ENCODE results near the gene NMNAT1.
"Not testable (repeated sequence)": the region's sequence is repeated elsewhere in the genome, so short reads cannot be mapped to it uniquely, and the experiment has no call there.

NMNAT1 gene

DNA sequence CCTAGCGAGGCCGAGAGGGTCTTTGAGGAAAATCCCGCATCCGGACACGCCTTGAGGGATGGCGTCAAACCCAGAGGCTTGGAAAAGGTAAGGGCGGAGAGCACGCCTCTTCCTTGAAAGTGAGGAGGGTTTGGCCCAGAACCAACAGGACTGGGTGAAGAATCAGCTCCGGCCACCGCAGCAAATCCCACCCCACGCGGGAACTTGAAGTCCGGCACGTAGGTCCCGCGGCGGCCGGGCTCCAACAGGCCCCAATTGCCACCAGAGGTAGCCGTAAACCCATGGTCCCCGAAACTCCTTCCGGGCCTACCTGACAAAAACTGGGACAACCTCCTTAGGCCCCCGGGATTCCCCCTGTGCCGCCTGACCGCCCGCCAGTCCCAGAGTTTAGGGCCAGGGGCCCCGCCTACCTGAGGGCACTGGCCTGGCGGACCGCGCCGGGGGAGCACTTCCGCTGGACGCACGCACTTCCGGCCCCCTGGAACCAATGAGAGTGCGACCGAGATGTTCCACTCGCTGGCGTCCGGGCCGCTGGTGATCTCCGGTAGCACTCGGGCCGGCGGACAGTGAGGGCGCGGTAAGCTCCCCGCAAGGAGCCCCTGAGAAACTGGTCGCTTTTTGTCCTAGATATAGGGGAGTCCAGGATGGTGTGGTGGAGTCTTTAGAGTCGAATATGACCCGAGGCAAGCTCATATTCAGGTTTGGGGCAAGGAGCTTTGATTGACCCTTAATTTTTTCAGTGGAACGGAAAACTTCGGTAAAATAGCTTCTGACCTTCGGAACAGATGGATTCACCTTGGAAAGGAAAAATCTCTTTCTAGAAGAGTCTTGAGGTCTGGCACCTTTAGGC, at the start of gene NMNAT1, which contains the start of gene LZIC:
NMNAT1 (plus strand) TSS at position 537 of the 850 bp plus-strand sequence. CDS start 28,599 bp downstream, outside the sequence.
LZIC (minus strand) TSS at position 453 of the 850 bp plus-strand sequence. CDS start 6,772 bp downstream, outside the sequence.
- peak; percentile 90 for DNase-seq

DNA sequence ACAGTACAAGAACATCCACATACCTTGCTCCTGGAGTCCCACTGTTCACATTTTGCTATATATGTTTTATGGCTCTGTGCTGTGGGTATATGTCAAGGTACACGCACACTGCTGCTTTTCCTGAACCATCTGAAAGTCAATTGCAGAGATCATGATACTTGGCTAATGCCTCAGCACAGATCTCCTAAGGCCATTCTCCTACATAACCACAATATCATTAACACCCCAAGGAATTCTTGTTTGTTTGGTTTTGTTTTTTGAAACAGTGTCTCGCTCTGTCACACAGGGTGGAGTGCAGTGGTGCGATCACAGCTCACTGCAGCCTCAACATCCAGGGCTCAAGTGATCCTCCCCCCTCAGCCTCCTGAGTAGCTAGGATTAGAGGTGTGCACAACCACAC, 49.2 kb upstream of the NMNAT1 start:
- DNase-seq = no peak

DNA sequence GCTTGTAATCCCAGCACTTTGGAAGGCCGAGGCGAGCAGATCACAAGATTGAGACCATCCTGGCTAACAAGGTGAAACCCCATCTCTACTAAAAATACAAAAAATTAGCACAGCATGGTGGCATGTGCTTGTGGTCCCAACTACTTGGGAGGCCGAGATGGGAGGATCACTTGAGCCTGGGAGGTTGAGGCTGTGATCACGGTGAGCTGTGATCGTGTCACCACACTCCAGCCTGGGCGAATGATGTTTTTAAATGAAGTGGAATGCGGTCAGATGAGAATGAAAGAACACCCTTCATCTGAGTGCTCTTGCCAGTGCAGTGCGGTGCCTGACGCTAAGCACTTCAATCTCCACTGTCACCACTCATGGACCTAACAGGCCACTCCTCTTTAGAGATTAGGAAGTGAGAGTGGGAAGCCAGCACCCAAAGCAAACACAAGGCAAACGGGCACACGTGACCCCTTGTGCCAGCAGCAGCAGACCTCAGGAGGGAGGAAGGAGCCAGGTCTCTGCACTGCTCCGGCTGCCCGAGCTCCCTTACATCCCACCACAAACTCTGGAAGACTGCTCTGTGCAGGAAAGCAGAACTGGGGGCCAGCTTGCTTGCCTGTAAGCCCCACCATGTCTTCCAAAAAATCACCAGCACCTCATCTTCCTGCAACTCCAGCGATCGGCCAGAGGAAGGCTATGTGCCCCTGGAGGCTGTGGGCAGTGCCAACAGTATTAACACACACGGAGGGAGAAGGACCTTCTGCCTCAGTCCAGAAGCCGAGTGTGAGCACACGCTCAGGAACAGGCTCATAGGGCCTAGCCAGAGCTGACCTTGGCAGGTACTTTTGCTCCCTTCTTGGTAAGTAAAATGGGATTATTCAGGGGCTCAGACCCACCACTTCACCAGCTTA, 42.9 kb upstream of the NMNAT1 start:
- DNase-seq = peak; percentile 19

DNA sequence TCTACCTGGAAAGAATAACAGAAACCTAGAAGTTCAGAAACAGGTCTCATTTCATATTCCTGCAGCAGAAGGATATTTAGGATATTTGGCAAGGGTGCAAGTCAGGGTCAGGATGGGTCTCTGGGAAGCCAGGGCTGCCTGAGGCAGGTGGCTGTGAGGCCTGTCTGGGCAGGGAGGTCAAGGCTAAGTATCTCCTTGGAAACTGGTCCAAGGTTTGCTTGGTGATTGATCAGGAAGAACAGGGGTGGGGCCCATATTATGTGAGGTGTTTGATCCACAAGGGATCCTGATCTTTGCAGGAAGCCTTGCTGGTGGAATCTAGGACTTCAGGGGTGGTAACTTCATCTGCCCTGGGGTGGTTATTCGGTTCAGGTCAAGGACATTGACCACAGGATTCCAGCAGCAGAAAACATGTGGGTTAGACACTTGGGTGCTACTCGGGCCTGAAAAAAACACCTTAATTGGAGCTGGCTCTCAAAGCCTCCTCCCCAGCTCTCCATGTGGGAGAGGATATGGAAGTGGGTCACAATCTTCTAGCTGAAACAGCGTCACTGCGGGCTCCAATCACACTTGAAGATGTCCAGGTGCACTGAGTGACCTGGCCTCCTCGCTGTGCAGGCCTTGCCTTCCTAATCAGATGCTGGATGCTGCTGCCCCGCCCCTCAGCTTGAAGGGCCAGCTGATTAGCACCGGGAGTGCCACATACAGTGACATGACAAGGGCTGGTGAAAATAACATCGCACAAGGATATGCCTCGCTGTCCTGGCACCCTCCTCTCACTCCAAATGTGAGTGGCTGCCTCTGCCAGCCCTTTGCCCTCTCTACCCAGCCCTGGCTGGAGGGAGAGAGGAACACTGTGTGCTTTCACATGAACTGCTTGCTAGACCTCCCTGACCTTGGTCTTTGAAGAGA, 41.9 kb upstream of the NMNAT1 start:
- no peak for DNase-seq

DNA sequence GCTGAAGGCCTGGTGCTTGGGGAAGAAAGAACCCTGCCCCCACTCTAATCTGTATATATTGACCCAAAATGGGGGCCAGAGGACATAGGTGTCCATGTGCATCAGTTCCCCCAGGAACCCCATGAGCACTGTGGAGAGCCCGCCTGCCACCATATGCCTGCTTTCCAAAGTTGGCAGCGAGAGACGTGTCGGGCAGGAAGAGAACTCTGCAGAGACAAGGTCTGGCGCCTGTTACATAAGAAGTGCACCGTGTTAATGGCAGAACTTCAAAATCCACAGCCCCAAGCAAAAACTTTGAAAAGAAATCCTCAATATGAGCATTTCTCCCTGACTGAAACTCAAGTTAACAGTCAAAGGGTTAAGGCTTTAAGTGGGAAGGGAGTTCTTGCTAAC, 41.2 kb upstream of the NMNAT1 start:
- no peak for DNase-seq

DNA sequence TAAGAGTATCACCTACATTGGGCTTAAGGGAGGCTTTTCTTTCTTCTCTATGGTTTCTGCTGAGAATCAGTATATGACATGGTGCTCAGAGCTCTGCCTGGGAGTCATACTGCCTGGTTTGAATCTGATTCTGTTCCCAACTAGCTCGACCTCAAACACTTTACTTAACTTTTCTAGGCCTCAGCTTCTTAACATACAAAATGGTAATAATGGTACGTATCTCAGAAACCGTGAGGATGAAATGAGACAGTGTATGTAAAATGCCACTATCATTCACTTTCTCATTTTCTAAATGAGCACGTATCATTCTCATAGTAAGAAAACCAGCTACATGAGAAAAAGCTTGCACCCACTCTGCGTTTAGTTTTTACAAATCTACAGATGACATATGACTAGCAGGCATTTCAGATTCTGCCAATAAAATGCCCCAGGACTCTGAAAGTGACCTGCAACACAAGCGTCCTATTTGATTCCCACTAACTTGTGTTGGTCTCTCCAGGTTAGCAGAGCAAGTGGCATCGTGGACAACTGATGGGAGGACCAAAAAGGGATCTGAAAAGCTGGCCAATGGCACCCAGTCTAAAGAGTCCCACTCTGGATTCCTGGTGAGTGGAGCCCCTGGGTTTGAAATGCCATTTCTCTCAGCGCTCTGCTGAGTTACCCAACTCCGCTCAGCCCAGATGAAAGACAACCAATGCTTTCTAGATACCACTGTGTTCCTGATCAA, 39.3 kb upstream of the NMNAT1 start:
- DNase-seq = no peak

DNA sequence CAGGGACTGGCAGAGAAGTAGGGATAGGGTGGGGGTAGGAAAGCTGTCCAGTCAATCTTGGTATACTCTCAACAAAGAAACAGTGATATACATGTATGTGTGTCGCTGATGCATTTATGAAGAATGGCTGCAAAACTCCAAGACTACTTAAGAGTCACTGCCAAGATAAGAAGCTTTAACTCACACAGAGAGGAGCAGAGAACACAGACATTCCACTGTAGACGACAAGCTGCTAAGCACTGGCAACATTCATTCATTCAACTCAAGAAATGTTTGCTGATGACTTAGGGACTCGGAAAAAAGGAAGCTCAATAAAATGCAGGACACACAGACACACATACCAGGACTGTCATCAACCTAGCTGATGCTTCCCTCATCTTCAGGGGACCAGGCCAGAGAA, 38.7 kb upstream of the NMNAT1 start:
- DNase-seq = no peak

DNA sequence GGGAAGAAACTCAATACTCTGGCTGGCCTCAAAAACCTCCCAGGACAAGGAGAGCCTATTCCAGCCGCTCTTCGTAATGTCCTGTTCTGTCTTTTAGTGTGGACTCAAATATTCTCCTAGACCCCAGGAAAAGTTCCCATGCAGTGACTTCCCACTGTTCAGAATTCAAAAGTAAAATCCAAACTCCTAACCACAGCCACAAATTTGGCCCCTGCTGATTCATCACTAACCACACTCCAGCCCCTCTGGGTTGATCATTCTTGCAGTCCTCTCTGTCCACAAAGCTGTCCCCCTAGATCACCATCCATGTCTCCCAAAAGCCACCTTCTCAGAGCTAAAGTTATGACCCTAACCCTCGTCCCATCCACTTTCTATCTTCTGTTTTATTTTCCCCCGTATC, 38.3 kb upstream of the NMNAT1 start:
- DNase-seq = no peak

DNA sequence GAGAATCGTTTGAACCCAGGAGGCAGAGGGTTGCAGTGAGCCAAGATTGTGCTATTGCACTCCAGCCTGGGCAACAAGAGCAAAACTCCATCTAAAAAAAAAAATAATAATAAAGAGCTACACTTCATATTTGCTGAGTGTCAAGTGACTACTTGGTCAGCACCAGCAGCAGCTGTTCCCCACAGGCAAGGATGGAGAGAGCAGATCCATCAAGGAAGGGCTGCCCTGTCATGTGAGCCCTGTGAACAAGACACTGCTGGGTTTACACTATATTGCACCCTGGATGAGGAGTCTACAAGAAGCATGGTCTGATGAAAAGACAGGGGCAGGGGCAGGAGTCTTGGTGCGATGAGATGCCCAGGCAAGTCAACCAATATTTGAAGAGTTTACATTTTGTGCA, 36.8 kb upstream of the NMNAT1 start:
- DNase-seq = no peak

DNA sequence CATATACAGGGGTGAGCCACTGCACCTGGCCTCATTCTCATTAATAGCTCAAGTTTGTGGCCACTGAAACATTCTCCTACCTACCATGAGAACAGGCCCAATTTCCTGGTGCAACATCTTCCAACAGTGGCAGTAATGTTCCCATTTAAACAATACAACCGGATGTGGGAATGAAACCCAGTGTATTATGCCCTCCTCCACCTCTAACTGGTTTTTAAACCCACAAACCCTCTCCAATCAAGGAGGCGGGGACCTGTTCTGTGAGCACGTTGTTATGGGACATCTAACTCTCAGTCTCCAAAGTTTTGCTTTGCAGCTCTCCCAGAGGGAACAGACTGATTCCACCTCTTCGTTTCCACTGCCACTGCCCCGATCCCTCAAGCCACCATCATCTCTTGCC, 35.8 kb upstream of the NMNAT1 start:
- DNase-seq = no peak

DNA sequence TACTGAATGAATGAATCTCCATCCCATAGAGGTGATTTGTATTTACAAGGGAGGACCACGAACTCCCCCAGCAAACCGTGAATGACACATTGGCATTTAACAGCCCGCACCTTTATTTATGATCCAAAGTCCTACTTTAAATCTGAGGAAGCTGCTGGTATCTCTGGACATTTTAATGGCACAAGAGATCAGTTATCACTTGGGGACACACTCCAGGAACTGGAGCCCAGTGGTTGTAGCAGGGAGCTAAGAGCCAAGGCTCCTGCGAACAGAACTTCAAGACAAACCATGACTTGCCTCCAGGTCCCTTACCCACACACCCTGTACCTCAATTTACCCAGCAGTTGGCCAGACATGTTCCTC, 34.4 kb upstream of the NMNAT1 start:
- no peak for DNase-seq

DNA sequence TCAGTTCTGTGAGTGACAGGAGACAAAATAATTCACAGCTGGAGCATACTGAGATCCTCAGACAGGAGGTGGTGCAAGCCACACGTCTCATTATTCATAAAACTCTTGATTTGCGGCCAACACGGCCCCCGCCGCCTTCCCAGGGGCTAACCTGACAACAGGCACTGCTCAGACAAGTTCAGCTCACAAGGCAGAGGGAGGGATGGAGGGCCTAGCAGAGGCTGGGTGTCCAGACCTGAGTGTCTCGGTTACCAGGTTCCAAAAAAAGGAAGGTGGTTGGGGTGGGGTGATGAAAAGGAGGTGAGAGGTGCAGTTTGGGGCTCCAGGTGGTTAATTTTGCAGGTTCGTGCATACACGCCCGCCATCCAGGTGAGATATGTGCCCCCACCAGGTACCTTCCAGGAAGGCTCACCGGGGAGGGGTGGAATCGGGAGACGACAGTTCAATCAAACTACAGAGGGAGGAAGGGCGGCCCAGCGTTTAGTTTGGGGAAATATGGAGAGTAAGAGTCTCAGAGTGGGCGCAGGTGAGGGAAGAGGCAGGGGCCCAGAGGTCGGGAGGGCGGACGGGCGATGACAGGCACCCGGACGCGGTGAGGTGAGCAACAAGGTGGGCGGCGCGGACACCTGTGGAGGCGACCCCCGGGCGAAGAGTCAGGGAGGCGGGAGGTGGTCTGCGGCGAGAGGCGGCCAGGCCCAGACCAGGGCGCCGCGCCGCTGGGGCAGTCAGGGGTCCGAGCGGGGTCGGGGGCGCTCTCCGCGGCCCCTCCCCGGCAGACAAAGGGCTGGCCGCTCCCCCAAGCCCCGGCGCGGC, 33.8 kb upstream of the NMNAT1 start:
- DNase-seq = peak; percentile 5

DNA sequence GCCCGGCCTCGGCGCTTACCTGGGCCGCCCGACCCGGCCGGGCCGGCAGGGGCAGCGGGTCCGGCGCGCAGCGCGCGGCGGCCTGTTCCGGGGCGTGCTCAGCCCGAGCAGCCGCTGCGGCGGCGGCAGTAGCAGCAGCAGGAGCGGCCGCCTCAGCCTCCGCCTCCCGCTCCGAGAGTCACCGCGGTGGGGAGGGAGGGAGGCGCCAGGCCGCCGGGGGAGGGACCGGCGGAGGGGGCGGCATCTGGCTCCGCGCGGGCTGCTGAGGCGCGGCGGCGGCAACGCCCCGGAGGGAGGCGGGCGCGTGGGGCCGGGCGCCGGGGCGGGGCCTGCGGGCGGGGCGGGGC, 33.2 kb upstream of the NMNAT1 start, which contains the start of gene CTNNBIP1:
CTNNBIP1 (minus strand) TSS at position 194 of the 347 bp plus-strand sequence. CDS start 38,205 bp downstream, outside the sequence.
- no peak for DNase-seq

DNA sequence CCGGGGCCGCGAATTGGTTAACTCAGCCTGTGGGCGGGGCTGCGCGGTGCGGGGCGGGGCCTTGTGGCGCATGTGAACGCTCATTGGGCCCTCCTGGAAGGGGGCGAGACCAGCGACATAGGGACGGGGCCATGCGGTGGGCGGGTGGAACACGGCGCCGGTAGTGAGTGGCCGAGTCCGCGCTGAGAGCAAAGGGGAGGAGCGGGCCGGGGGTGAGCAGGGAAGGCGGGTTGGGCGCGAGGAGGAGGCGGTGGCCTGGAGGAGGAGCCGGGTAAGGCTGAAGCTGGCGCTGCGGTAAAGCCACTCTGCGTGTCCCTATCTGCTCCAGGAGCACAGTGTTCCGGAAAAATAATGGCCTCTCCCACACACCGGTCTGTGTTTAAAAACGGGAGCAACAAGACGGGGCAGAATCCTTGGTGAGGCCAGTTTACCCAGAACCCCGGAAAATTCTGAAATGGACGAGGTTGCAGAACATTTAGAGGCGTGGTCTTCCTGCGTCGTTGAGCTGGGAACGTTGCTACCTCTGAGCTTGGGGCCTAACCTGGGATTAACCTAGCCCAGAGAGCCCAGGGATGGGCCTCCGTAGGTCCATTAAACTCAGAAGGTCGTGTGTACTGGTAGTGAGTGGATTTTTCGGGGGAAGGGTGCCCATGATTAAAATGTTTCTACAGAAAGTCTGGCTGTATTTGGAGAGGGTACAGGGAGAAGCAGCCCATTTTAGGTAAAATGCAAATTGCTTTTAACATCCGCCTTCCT, 32.7 kb upstream of the NMNAT1 start:
- DNase-seq = peak; percentile 99

DNA sequence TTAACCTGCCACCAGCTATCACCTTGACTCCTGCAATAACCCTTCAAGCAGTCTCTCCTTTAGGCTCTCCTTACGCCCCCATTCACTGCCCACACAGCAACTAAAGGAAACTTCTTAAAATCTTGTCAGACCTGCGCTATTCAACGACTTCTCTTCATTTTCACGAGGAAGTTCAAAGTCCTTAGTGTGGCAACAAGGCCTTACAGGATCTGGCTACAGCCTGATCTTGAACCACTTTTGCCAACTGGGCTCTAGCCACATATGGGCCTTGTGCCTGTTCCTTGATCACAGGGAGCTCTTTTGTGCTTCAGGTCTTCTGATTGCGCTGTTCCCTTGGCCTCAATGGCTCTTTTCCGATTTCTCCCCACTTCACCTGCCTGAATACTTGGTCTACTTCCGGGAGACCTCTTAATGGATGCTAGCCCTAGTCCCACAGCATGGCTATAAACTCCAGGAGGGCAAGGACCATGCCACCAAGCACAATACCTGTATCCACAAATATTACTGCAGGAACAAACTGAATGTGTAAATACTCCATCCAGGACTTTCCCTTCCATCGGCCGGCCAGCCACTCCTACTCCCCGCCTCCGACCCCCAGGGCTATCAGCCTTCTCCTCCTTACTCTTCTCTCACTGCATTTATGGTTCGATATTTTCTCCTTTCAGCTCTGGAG, 30.9 kb upstream of the NMNAT1 start:
- no peak for DNase-seq

DNA sequence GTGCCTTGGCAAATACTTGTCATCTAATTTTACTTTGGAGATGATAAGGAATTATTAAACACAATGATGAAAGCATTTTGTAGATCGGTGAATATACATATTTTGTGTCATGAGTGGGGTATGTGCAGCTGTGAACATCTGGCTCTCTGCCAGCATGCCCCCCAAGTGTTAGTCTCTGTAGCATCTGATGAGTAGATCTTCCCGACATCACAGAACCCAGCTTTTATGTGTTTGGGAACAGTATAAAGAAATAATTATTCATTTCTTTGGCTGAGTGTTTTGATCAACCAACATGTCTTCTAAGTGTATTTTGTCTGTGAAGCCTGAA, 28.7 kb upstream of the NMNAT1 start:
- no peak for DNase-seq

DNA sequence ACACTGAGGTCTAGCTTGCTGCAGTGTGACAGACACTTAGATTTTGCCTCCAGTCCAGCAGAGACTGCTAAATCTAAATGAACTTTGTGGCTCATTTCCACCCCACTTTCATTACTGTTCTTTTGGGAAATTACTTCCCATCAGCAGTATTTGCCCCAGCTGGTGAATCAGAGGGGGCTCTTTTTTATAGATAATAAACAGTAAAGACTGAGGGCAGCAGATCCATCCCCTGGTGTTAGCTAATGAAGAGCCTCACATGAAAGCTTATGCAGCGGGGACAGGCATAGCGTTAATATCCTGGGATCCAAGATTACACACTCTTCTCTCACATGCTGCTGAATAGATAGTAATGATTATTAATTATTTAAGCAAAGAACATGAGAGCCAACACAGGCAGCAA, 26.8 kb upstream of the NMNAT1 start:
- DNase-seq = no peak

DNA sequence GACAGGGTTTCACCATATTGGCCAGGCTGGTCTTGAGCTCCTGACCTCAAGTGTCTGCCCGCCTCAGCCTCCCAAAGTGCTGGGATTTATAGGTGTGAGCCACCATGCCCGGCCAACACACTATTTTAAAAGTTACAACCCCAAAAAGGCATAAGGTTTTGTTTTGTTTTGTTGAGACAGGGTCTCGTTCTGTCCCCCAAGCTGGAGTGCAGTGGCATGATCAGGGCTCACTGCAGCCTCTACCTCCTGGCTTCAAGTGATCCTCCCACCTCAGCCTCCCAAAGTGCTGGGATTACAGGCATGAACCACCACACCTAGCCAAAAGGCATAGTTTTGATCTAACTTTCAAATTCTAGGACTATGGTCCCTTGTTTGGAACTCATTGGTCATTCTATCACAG, 25.8 kb upstream of the NMNAT1 start:
- not testable (repeated sequence) for DNase-seq

DNA sequence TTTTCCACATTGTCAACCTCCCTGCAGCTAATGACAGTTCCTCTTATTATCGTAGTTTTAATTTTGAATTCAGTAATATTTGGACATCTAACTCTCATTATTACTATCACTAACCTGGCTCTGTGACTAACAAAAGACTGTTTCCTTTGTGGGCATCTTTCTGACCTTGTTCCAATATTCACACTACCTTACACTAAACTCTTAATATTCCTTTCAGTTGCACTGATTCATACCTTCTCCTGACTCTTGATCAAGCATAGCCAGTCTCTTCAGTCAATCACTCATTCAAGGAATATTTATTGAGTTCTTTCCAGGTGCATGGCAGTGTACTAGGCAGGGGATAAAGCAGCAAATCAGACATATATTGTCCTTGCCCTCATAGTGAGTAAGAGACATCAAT, 25.4 kb upstream of the NMNAT1 start:
- DNase-seq = no peak

DNA sequence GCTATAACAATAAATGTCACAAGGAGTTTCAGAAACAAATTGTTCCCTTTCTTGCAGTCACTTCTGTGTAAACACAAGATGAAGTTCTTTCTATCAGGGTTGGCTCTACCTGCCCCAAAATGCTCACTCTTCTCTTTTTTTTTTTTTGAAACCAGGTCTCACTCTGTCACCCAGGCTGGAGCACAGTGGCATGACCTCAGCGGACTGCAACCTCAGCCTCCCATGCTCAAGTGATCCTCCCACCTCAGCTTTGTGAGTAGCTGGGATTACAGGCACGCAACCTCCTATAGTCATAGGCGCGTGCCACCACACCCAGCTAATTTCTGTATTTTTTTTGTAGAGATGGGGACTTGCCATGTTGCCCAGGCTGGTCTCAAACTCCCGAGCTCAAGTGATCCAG, 22.7 kb upstream of the NMNAT1 start:
- DNase-seq = no peak

All from CD4-positive, alpha-beta T cell treated with Interleukin-4 for 4 hours (primary cell).